ENCODE measurements around the gene PSTPIP1. TPM values are rescaled to one million over a fixed set of nuclear protein-coding genes. Genes with fewer than 3 reads are reported as not detected.

Gene PSTPIP1
- total and polyA plus RNA-seq, 2 donors (not counting 1 experiment from before 2014, with no cell fraction given) = 0.56 to 1.5 TPM

DNA sequence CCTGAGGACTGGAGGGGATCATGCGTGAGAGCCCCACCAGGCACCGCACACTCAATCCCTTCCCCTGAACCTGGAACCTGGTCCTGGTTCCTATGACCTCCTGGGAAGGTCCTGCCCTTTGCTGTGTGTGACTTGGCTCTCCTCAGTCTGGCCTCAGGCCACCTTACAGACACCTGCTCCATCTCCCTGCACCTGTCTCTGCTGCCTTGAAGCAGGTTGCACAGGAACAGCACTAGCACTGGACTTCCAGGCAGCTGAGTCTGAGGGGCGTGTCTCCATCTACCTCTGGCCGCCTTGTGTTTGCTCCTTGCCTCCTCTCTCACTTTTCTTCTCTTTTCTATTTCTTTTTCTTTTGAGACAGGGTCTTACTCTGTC is 15.4 kb downstream of the PSTPIP1 start:
- H3K4me3 ChIP-seq (replicated peaks in 1 of 4; ENCODE audit: control extremely low read depth in 1 of 4, insufficient read depth in 1 of 4, low read depth in 3 of 4, low read length in 4 of 4) = no peak overlapping the region

DNA sequence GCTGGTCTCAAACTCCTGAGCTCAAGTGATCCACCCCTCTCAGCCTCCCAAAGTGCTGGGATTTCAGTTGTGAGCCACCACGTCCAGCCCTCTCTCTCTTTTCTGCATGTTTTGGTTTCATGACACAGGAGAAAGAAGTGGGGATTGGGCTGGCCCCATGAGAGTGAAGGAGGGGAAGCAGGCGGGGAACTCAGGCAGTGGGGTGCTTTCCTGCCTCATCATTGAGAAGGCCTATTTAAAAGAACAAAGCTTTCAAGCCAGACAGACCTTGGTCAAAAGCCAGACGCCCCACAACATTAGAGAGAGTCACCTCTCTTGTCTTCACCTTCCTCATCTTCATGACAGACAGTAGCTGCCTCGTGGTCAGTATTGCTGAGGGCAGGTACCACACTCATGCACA is 15.9 kb downstream of the PSTPIP1 start:
- Histone ChIP-seq H3K27me3 (ENCODE audit: control insufficient read depth, insufficient read depth, low read length) (peaks cover 7% of the 10 kb centered on the region), H3K4me2 (ENCODE audit: extremely low read depth, insufficient read depth, low read length) (no peak overlapping the region), H3K27ac (ENCODE audit: insufficient read depth, low read length) (no peak overlapping the region), H4K20me1 (ENCODE audit: control insufficient read depth, extremely low read depth, insufficient read depth, low read length) (no peaks in the 10 kb centered on the region), H3K79me2 (ENCODE audit: control insufficient read depth, insufficient read depth, low read length) (no peaks in the 10 kb centered on the region), H3K36me3 (ENCODE audit: control insufficient read depth, insufficient read depth, low read length) (no peaks in the 10 kb centered on the region), H3K4me1 (ENCODE audit: control insufficient read depth, extremely low read depth, insufficient read depth, low read length) (no peaks in the 10 kb centered on the region), H3K9ac (ENCODE audit: insufficient read depth, low read length) (no peak overlapping the region), H3K4me3 (replicated peaks in 1 of 4; ENCODE audit: control extremely low read depth in 1 of 4, insufficient read depth in 1 of 4, low read depth in 3 of 4, low read length in 4 of 4) (no peak overlapping the region), H2AFZ (ENCODE audit: low read length) (no peak overlapping the region), H3K9me3 (ENCODE audit: control insufficient read depth, insufficient read depth, low read depth, low read length) (no peaks in the 10 kb centered on the region)
- no peak for TF ChIP-seq EZH2 (IDR thresholded peaks at IDR 0.05; ENCODE audit: low read length, missing control alignments)
- TF ChIP-seq, protein P1, sequence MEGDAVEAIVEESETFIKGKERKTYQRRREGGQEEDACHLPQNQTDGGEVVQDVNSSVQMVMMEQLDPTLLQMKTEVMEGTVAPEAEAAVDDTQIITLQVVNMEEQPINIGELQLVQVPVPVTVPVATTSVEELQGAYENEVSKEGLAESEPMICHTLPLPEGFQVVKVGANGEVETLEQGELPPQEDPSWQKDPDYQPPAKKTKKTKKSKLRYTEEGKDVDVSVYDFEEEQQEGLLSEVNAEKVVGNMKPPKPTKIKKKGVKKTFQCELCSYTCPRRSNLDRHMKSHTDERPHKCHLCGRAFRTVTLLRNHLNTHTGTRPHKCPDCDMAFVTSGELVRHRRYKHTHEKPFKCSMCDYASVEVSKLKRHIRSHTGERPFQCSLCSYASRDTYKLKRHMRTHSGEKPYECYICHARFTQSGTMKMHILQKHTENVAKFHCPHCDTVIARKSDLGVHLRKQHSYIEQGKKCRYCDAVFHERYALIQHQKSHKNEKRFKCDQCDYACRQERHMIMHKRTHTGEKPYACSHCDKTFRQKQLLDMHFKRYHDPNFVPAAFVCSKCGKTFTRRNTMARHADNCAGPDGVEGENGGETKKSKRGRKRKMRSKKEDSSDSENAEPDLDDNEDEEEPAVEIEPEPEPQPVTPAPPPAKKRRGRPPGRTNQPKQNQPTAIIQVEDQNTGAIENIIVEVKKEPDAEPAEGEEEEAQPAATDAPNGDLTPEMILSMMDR (conservative IDR thresholded peaks at IDR 0.05 in 1 of 2, IDR thresholded peaks at IDR 0.05 in 1 of 2; ENCODE audit: low read depth in 1 of 2, low read length in 2 of 2) = no peak
- DNase-seq (ENCODE audit: low read depth in 2 of 2) = no peak

More for the DNA sequence above, 15.4 kb downstream of the PSTPIP1 start:
- Histone ChIP-seq H3K9ac (ENCODE audit: insufficient read depth, low read length) (no peak overlapping the region), H4K20me1 (ENCODE audit: control insufficient read depth, extremely low read depth, insufficient read depth, low read length) (no peaks in the 10 kb centered on the region), H3K79me2 (ENCODE audit: control insufficient read depth, insufficient read depth, low read length) (no peaks in the 10 kb centered on the region), H3K4me2 (ENCODE audit: extremely low read depth, insufficient read depth, low read length) (no peak overlapping the region), H2AFZ (ENCODE audit: low read length) (no peak overlapping the region), H3K9me3 (ENCODE audit: control insufficient read depth, insufficient read depth, low read depth, low read length) (no peaks in the 10 kb centered on the region), H3K36me3 (ENCODE audit: control insufficient read depth, insufficient read depth, low read length) (no peaks in the 10 kb centered on the region), H3K27ac (ENCODE audit: insufficient read depth, low read length) (no peak overlapping the region), H3K27me3 (ENCODE audit: control insufficient read depth, insufficient read depth, low read length) (peaks cover 7% of the 10 kb centered on the region), H3K4me1 (ENCODE audit: control insufficient read depth, extremely low read depth, insufficient read depth, low read length) (no peaks in the 10 kb centered on the region)
- no peak for DNase-seq (ENCODE audit: low read depth in 2 of 2)
- no peak for TF ChIP-seq EZH2 (IDR thresholded peaks at IDR 0.05; ENCODE audit: low read length, missing control alignments)
- TF ChIP-seq, protein P1 (conservative IDR thresholded peaks at IDR 0.05 in 1 of 2, IDR thresholded peaks at IDR 0.05 in 1 of 2; ENCODE audit: low read depth in 1 of 2, low read length in 2 of 2) = no peak

DNA sequence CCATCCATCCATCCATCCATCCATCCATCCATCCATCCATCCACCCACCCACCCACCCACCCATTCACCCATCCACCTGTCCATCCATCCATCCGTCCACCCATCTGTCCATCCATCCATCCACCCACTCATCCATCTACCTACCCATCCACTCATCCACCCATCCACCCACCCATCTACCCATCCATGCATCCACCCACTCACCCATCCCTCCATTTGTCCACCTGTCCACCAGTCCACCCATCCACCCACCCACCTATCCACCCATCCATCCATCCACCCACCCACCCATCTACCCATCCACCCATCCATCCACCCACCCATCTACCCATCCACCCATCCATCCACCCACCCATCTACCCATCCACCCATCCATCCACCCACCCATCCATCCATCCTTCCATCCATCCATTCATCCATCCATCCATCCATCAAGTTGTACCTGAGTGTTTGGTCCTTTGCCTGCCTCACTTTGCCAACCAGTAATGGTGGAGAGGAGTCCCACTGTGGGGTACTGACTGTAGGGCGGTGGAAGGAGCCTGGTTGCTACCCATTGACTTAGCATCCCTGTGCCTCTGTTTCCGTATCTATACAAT is 17.3 kb downstream of the PSTPIP1 start:
- no peaks in the 10 kb centered on the region for H3K79me2 ChIP-seq (ENCODE audit: control insufficient read depth, insufficient read depth, low read length)
- H3K4me2 ChIP-seq (ENCODE audit: extremely low read depth, insufficient read depth, low read length) = no peak overlapping the region
- no peak for TF ChIP-seq EZH2 (IDR thresholded peaks at IDR 0.05; ENCODE audit: low read length, missing control alignments)
- TF ChIP-seq, protein P1 (conservative IDR thresholded peaks at IDR 0.05 in 1 of 2, IDR thresholded peaks at IDR 0.05 in 1 of 2; ENCODE audit: low read depth in 1 of 2, low read length in 2 of 2) = no peak
- H3K4me3 ChIP-seq (replicated peaks in 1 of 4; ENCODE audit: control extremely low read depth in 1 of 4, insufficient read depth in 1 of 4, low read depth in 3 of 4, low read length in 4 of 4) = no peak overlapping the region
- H3K36me3 ChIP-seq (ENCODE audit: control insufficient read depth, insufficient read depth, low read length) = no peaks in the 10 kb centered on the region
- no peak for DNase-seq (ENCODE audit: low read depth in 2 of 2)
- H4K20me1 ChIP-seq (ENCODE audit: control insufficient read depth, extremely low read depth, insufficient read depth, low read length) = no peaks in the 10 kb centered on the region
- H2AFZ ChIP-seq (ENCODE audit: low read length) = no peak overlapping the region
- H3K27me3 ChIP-seq (ENCODE audit: control insufficient read depth, insufficient read depth, low read length) = peaks cover 2% of the 10 kb centered on the region
- no peaks in the 10 kb centered on the region for H3K4me1 ChIP-seq (ENCODE audit: control insufficient read depth, extremely low read depth, insufficient read depth, low read length)
- no peaks in the 10 kb centered on the region for H3K9me3 ChIP-seq (ENCODE audit: control insufficient read depth, insufficient read depth, low read depth, low read length)
- no peak overlapping the region for H3K27ac ChIP-seq (ENCODE audit: insufficient read depth, low read length)
- no peak overlapping the region for H3K9ac ChIP-seq (ENCODE audit: insufficient read depth, low read length)
